IPS-NIHi7 (cell line): ENCODE results near the gene TNS3.
"Not testable (repeated sequence)": the region's sequence is repeated elsewhere in the genome, so short reads cannot be mapped to it uniquely, and the experiment has no call there.

Experiments
- DNase-seq: peaks from one replicate; pipeline ENCODE4 v3.0.0; 2012; ENCODE audit warnings: mixed read lengths; ENCODE audit errors: extremely low spot score

Gene TNS3

GRCh38 chr7:47452295-47452694, 129.6 kb downstream of the TNS3 start:
- no peak for DNase-seq

GRCh38 chr7:47451851-47452205, 130.1 kb downstream of the TNS3 start:
- no peak for DNase-seq

GRCh38 chr7:47449810-47450590, 131.9 kb downstream of the TNS3 start:
- DNase-seq, result no peak

GRCh38 chr7:47448971-47449370, 132.9 kb downstream of the TNS3 start:
- DNase-seq, result no peak

GRCh38 chr7:47447621-47448349, 134.1 kb downstream of the TNS3 start:
- no peak for DNase-seq

- DNase-seq, result no peak
Observed at GRCh38 chr7:47446871-47447466, 134.9 kb downstream of the TNS3 start.

- no peak for DNase-seq
Observed at GRCh38 chr7:47444376-47445098, 137.4 kb downstream of the TNS3 start.

GRCh38 chr7:47443049-47443448, 138.9 kb downstream of the TNS3 start:
- DNase-seq, result no peak

- DNase-seq, result no peak
Observed at GRCh38 chr7:47442605-47442865, 139.4 kb downstream of the TNS3 start.

GRCh38 chr7:47441796-47442604, 139.9 kb downstream of the TNS3 start:
- DNase-seq, result no peak

GRCh38 chr7:47441048-47441447, 140.9 kb downstream of the TNS3 start:
- DNase-seq, result not testable (repeated sequence)

- no peak for DNase-seq
Observed at GRCh38 chr7:47440320-47440719, 141.6 kb downstream of the TNS3 start.

GRCh38 chr7:47439181-47439667, 142.7 kb downstream of the TNS3 start:
- DNase-seq, result no peak

GRCh38 chr7:47438411-47439029, 143.4 kb downstream of the TNS3 start:
- DNase-seq, result no peak

- DNase-seq, result peak; percentile 73
Observed at GRCh38 chr7:47435889-47436312, 146.0 kb downstream of the TNS3 start.

- DNase-seq, result no peak
Observed at GRCh38 chr7:47433564-47433895, 148.4 kb downstream of the TNS3 start.

GRCh38 chr7:47432671-47433563, 149.0 kb downstream of the TNS3 start:
- no peak for DNase-seq

- DNase-seq, result no peak
Observed at GRCh38 chr7:47430422-47430821, 151.5 kb downstream of the TNS3 start.

GRCh38 chr7:47428768-47429472, 153.0 kb downstream of the TNS3 start:
- DNase-seq, result no peak
